GM18507 (cell line): ENCODE results near the gene KIAA1217.
"Not testable (repeated sequence)": the region's sequence is repeated elsewhere in the genome, so short reads cannot be mapped to it uniquely, and the experiment has no call there.

Experiments
- DNase-seq: peaks from one replicate; pipeline ENCODE4 v3.0.0; 2011; ENCODE audit warnings: low read depth; ENCODE audit not compliant: insufficient read length; ENCODE audit errors: extremely low spot score
- FAIRE-seq: peaks from 2 replicates; lab custom pipeline; 2011; peaks lifted over from hg19 to GRCh38; lab: Jason Lieb, UNC

Gene KIAA1217

DNA sequence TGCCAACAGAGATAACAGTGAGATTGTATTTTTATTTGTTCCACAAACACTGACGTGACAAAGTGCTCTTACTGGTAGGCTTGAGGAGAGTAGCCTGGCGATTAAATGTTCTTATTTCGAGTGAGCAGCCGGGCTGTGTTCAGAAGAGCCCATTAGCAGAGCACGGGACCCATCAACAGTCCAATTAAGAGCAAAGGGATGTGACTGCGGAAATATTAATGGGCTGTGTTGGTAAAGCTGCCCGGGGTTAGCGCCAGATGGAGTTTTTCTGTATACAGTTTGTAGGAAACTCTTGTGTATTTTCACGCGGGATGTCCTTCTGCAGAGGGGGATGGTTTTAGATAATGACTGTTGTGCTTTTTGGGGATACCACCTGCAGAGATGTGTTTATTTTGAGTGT is 104.3 kb downstream of the KIAA1217 start:
- DNase-seq (no peak), FAIRE-seq (no peak)

DNA sequence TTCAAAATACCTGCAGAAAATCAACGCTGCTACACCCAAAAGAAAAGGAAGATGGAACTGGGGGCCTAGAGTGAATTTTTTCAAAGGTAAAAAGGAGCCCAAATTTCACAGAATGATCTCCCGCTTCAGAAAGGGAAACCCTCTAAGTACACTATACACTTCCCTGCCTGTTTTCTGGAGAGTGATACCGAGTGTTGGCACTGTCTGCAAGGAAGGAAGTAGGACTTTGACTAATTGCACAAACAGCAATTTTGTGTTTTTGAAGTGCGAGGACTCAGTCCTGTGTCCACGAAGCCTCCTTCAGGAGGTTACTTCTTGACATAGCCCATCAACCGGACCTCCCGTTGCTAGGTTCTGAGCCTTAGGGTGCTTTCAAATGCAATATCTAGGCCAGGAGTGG is 106.3 kb downstream of the KIAA1217 start:
- no peak for FAIRE-seq

DNA sequence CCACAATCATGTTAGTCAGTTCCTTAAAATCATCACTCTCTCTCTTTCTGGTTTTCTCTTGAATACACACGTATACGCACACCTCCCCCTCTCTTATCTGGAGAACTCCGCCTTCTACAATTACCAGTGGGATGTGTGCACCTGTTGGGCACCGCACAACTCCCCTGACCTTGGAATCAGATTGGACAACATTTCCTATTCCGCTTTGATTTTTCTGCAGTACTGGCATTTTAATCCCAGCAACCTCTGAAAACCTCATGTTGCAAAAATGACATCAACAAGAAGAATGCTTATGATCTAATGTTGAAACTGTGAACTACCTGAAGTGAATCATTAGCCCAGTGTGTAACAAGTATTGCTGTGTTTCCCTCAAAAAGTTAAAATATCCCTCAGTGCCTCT is 109.6 kb downstream of the KIAA1217 start:
- FAIRE-seq (no peak), DNase-seq (no peak)

More for the DNA sequence above, 106.3 kb downstream of the KIAA1217 start:
- no peak for DNase-seq

DNA sequence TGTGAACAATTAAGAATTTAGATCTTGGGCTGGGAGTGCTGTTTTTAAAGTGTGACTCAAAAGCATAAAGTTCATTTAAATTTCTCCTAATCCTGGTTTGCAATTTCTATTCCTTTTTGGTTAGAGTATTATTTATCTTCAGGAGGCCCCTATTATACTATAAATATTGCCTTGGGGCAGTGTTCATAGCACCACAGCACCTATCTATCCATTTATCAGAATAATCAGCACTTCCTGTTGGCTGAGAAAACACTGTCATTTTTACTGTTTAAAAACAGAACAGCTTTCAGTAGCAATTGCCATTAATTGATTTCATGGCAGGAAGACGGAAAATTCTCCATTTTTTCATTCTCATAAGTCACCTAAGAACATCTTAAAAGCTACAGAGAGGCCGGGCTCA is 111.4 kb downstream of the KIAA1217 start:
- no peak for FAIRE-seq
- DNase-seq: no peak

DNA sequence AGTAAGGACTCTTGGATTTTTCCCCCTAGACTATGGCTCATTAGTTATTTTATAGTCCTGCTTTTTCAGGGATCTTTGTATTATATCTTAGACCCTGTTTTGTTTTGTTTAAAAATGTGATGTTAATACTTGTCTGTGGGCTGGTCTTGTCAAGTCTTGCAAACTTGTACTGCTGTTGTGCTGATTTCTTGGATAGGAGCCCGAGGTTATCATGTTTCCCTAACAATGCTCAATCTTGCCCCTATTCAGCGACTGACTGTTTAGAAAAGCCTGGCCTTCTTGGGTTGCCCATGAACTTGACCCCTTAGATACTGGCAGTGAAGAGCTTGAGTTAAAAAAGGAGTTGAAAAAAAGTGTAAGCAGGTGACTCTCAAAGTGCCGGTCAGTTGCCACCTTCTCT is 115.7 kb downstream of the KIAA1217 start:
- FAIRE-seq: no peak
- no peak for DNase-seq

DNA sequence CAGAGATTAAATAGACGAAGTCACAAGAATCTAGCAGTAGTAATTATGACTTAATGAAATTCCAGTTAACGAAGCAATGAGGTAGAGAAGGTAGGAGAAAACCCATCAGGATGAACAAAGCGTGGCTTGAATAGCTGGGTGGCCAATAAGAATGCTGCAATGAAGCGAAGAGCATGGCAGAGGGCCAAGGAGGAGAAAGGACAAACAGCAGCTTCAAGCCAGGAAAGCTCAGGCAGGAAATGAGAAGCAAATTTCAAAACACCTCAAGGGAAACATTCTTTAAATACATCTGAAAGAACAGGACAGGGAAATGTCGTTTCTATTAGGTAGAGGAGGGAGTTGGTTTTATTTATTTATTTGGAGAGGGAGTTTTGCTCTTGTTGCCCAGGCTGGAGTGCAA is 122.5 kb downstream of the KIAA1217 start:
- no peak for FAIRE-seq
- DNase-seq: no peak

DNA sequence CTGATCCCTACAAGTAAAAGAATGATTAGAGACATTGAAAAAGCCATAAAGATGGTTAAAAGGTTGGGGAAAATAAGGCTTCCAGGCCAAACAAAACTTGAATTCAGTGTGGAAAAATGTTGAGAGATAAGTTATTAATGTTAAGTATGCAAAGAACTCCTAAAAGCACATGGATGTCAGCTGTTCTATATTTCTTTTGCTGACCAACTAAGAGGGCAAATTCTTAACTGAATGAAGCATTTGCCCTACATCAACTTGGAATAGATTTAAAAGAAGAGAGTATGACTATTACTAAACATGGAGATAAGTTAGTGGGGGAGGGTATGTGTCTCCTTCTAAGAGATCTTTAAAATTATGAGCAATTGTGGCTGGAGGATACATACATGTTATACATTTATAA is 124.8 kb downstream of the KIAA1217 start:
- no peak for DNase-seq
- FAIRE-seq: no peak

DNA sequence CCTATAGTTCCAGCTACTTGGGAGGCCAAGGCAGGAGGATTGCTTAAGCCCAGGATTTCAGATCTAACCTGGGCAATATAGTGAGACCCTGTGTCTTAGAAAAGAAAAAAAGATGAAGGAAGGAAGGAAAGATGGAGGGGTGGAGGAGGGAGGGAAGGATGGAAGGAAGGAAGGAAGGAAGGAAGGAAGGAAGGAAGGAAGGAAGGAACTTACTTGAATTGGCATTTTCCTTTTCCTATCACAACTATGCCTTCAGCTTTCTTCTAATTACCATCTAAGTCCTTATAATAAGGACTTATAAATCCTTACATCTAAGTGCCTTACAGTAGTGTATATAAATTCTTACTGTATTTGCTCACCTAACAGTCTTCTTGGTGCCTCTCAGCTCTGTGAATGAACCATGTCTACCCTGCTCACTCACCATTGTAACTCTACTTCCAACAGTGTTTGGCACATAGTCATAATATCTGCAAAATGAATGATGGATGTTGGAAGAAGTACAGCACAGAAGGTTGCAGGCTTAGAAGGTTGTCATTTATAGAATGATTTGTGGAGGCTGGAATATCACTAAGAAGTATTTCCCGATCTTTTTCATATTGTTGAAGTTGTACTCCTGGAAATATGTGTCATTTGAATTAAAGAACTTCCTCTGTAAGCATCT is 125.5 kb downstream of the KIAA1217 start:
- no peak for FAIRE-seq

DNA sequence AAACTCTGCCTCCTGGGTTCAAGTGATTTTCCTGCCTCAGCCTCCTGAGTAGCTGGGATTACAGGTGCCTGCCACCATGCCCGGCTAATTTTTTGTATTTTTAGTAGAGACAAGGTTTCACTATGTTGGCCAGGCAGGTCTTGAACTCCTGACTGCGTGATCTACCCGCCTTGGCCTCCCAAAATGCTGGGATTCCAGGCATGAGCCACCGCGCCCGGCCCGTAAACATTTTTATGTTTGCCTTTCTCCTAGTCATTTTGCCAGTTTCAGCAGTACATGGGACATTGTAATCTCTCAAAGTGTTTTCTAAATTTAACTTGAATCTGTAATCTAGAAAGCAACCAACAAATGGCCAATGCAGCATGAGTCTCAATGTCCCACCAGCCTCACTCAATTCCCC is 128.8 kb downstream of the KIAA1217 start:
- FAIRE-seq, DNase-seq: not testable (repeated sequence)

More for the DNA sequence above, 125.5 kb downstream of the KIAA1217 start:
- no peak for DNase-seq

DNA sequence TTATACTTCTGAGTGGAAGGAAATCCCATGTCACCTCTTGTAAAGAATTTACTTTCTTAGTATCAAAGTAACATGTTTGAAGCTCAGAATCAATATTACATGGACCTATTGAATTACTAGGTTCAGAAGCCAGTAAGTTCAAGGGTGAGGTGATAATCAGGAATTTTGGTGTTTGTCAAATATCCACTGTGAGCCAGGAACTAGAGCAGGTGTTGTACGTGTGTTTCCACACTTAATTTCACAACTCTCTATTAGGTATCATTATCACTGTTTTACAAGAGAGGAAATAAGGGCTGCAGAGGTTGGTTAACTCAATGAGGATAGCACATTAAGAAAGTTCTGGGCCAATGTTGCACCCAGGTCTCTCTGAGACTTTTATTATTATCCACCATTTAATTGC is 130.4 kb downstream of the KIAA1217 start:
- no peak for FAIRE-seq
- no peak for DNase-seq

DNA sequence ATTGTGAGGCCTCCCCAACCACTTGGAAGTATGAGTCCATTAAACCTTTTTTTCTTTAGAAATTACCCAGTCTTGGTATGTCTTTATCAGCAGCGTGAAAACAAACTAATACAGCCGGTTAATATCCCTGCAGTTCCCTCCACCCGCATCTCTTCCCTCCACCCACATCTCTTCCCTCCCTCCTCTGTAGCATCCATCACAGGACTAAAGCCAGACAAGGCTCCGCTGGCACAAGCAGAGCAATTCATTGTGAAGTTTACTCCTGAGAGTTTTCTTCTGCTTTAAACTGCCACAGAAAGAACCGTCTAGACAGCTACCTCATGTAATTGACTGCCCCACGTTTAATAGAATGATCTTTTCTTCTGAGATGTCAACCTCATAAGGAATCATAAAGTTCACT is 131.5 kb downstream of the KIAA1217 start:
- DNase-seq (no peak), FAIRE-seq (peak; percentile 18)

DNA sequence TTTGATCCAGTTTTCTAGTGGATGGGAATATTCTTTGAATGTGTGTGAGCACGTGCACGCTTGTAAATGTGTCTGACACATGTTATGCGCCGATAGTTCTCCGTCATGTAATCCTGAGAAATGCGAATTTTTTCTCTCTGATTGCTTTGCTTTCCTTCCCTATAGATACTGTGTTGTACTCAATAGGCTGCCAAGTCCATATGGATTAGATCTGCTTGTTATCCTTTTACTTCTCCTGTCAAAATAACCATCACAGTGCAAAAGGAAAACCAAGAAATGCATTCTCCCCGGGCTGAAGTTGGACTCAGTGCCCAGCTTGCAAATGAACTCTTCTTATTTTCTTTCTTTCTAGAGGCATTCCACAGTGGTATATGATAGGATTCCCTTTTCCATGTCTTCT is 131.9 kb downstream of the KIAA1217 start:
- FAIRE-seq: no peak
- no peak for DNase-seq

DNA sequence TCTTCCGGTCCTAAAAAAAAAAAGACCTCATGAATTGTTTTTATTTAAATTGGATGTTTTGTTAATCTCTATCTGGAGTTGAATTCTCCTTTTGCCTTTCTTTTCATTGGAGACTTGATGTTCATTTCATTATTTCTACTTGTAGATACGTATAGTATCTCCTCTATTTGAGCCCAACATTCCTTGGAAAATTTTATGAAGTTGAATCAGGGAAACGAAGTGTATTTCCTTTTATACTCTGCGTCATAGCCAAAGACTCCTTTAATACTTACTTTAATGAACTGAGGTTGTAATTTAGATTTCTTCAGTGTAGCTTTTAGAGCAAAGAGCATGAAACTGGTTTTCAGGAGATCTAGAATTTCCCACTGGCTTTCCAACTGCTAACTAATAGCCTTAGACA is 132.4 kb downstream of the KIAA1217 start:
- FAIRE-seq (no peak), DNase-seq (no peak)

DNA sequence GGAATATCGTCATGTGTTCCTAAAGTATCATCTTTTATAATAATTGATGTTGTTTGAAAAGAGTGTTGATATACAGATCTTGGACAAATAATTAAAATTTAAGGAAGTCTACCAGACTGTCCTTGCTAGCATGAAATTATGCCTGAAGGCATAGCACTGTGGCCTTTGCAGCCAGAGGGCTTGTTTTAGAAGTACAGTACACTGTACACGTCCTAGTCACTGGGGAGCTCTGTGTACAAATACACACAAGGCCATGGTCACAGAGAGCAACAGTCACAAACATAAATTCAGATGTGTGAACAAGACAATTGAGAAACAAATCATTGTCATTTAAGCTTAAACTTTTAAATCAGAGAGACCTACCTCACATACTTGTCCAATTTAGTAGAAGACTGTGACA is 133.0 kb downstream of the KIAA1217 start:
- no peak for FAIRE-seq
- no peak for DNase-seq

DNA sequence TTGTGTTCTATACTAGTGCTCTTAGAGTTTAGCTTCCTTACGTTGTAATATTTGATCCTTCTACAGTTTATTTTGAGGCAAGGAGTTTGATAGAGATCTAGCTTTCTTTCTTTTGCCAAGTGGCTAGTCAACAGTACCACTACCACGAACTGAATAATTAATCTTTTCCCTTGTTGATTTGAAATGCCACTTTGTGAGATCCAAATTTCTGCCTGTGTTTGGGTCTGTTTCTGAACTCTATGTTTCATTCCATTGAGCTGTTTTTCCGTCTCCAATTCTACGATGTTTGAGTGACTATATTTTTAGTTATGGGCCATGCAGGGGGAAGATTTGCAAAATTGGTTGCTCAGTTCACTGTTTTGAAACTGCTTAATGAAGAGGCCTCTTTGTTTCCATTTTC is 134.7 kb downstream of the KIAA1217 start:
- DNase-seq: no peak
- FAIRE-seq: no peak

DNA sequence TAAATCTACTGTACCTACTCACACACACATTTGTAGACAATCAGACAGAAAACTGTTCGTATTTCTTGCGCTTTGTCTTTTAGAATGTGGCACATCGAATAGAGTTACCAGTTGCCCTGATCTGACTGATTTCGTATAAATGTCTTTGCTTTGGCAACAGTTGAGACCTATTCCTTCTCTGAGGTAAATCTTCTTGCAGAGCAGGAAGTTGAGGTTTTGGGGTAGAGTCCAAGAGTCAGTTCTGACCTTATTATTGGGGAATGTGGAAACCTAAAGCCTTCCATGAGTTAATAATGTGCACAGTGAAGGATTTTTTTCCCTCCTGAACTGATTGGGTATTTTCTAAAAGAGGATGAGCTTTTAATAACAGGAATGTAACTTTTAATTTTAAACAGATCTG is 135.3 kb downstream of the KIAA1217 start:
- FAIRE-seq (no peak), DNase-seq (no peak)

DNA sequence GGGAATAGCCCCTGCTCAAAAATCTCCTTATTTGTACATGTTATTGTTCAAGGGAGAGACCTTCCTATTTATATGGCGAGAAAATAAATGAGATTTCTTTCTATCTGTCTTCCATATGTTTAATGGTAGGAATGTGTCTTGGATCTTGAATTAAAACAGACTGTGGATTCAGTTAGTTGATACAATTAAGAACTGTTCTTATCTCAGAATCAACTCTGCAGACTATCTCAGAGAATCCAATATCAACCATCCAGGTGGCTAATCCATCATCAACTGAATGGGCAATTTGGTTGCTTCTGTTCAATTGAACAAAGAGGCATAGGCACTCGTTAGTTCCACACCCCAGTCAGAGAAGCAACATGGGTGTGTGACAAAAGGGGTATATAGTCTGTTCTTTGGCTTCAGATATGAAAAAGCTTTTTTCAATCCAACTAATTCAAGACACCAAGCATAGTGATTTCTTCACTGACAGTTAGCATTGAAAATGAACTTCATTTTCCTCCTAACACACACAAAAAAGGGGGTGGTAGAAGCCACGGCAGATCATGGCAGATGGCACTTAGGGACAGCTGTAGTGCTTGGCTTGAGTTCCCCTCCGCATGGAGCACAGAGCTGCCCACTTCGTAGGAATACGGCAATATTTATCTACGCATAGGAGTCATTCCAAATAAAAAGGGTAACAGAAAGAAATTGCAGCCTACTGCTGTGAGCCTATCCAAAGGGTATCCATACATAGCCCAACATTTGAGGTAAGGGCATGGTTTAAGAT is 135.9 kb downstream of the KIAA1217 start:
- DNase-seq (no peak), FAIRE-seq (no peak)

DNA sequence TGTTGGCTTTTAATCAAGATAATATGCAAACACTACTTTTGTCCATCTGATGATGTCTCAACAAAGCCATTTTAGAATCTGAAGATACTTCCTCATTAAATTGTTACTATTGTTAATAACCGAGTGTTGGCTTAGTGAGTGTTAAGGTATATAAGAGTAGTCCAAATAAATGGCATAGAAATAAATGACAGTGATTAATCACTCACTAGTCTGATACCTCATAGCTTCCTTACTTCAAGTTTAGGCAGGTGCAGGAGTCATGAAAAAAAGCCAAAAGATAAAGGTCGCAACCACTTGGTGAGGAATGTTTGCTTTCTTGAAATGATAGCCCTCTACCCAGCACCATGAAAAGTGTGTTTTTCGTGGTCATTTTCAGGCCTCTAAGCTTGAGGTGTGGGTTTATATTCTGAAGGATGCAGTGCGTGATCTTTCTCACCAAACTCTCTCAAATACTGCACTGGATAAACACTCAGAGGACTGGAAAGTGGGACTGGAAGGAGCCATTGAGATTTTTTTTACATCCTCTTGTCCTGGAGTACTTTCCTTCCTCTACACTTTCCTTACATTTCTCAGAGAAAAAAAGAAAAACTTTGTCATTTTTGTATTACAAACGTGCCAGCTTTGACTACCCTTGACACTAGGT is 138.1 kb downstream of the KIAA1217 start:
- FAIRE-seq (no peak), DNase-seq (no peak)

DNA sequence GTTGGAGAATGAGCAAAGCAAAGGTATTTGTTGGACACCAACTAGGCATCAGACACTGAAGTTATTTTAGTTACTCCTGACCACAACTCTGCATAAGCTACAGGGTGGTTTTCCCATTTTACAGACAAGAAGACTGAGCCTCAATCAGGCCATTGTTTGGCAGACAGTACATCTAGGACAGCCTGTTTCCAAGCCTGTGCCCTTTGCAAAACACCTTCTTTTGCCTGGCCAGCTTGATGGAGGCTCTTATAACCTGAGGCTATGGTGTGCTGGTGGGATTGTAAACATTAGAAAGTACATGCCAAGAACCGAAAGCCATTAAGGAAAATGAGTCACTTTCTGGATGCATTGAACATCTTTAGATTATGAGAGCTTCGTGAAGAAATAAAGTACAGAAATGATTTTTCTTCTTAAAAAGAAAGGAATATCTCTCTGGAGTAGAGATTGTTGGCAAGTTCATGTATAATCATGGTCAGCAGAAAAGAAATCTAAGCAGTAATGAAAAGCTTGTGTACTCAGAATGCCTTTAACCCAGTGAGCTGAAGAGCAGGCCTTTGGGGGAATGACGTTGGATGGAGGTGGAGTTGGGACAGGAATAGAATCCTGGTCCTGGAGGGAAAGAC is 140.6 kb downstream of the KIAA1217 start:
- DNase-seq (no peak), FAIRE-seq (no peak)
